HG02588 (cell line): ENCODE data around the gene ETFBKMT.
A peak's percentile ranks its signal among the peaks of the same experiment; 100 is the strongest.

Source experiments
- ATAC-seq: cut with Tn5 transposase; IDR thresholded peaks from one replicate; pipeline ENCODE4 v1.9.1; 2021; ENCODE audit warnings: mild to moderate bottlenecking, moderate library complexity; ENCODE audit not compliant: unreplicated experiment

Gene ETFBKMT

GRCh38 chr12:31659087-31659942 lies at the start of gene ETFBKMT:
ETFBKMT (plus strand) TSS chr12:31659688; CDS start chr12:31661954, 2,266 bp downstream.
- peak; percentile 99 for ATAC-seq

GRCh38 chr12:31612819-31613218 lies 46.7 kb upstream of the ETFBKMT start:
- no peak for ATAC-seq

- ATAC-seq, result no peak
Observed at GRCh38 chr12:31618228-31619025, 41.1 kb upstream of the ETFBKMT start.

- ATAC-seq, result no peak
Observed at GRCh38 chr12:31620311-31620710, 39.2 kb upstream of the ETFBKMT start.

- no peak for ATAC-seq
Observed at GRCh38 chr12:31622038-31622437, 37.5 kb upstream of the ETFBKMT start.

GRCh38 chr12:31626270-31626995 lies 33.1 kb upstream of the ETFBKMT start:
- no peak for ATAC-seq

GRCh38 chr12:31627456-31628054 lies 31.9 kb upstream of the ETFBKMT start:
- ATAC-seq, result no peak

- ATAC-seq, result no peak
Observed at GRCh38 chr12:31629756-31630732, 29.4 kb upstream of the ETFBKMT start.

- no peak for ATAC-seq
Observed at GRCh38 chr12:31631023-31631724, 28.3 kb upstream of the ETFBKMT start.

- no peak for ATAC-seq
Observed at GRCh38 chr12:31631809-31632208, 27.7 kb upstream of the ETFBKMT start.

GRCh38 chr12:31633464-31633863 lies 26.0 kb upstream of the ETFBKMT start:
- ATAC-seq, result no peak

- ATAC-seq, result no peak
Observed at GRCh38 chr12:31634620-31635019, 24.9 kb upstream of the ETFBKMT start.

GRCh38 chr12:31641509-31642090 lies 17.9 kb upstream of the ETFBKMT start:
- ATAC-seq, result no peak

- ATAC-seq, result no peak
Observed at GRCh38 chr12:31644536-31644935, 15.0 kb upstream of the ETFBKMT start.

GRCh38 chr12:31645924-31646323 lies 13.6 kb upstream of the ETFBKMT start:
- ATAC-seq, result no peak

- ATAC-seq, result no peak
Observed at GRCh38 chr12:31647086-31647491, 12.4 kb upstream of the ETFBKMT start.

GRCh38 chr12:31650918-31651317 lies 8.6 kb upstream of the ETFBKMT start:
- ATAC-seq, result no peak

- no peak for ATAC-seq
Observed at GRCh38 chr12:31651893-31652521, 7.5 kb upstream of the ETFBKMT start.
